Upper lobe of left lung (tissue), 6 donors: ENCODE data around the gene EPHA2. TPM values are rescaled to one million over a fixed set of nuclear protein-coding genes. Genes with fewer than 3 reads are reported as not detected.

Experiments
- ATAC-seq, 2 donors: fragments of 200-7000 bp; cut with Tn5 transposase; one replicate each; pipeline ENCODE4 v1.9.1; 2022; ENCODE audit warnings: mild to moderate bottlenecking in 2 of 2, moderate library complexity in 2 of 2; ENCODE audit not compliant: low FRiP score in 2 of 2
- DNase-seq, 2 donors: peaks; one replicate each; pipeline ENCODE4 v3.0.0-alpha.2; 2019 to 2020
- H3K27ac ChIP-seq, 4 donors: fragments of 200-600 bp; sonication (generic); one replicate each; pipeline ENCODE4 v1.5.1; 2016 to 2019
- H3K27me3 ChIP-seq, 4 donors: fragments of 200-600 bp; sonication (generic); one replicate each; pipeline ENCODE4 v1.5.1; 2017 to 2019
- H3K36me3 ChIP-seq, 4 donors: fragments of 200-600 bp; sonication (generic); one replicate each; pipeline ENCODE4 v1.5.1; 2016 to 2019
- H3K4me1 ChIP-seq, 4 donors: fragments of 200-600 bp; sonication (generic); one replicate each; pipeline ENCODE4 v1.5.1; 2018 to 2019
- H3K4me3 ChIP-seq, 4 donors: fragments of 200-600 bp; sonication (generic); one replicate each; pipeline ENCODE4 v1.5.1; 2017 to 2019; ENCODE audit warnings: mild to moderate bottlenecking in 2 of 4, moderate library complexity in 1 of 4
- H3K9me3 ChIP-seq, 4 donors: fragments of 200-600 bp; sonication (generic); one replicate each; pipeline ENCODE4 v1.5.1; 2018 to 2019
- EP300 ChIP-seq, 4 donors: sonication (generic); formaldehyde crosslinking; IDR thresholded peaks; one replicate each; pipeline ENCODE4 v1.5.1; 2017; ENCODE audit warnings: antibody characterized with exemption in 4 of 4, control low read depth in 2 of 4
- POLR2A ChIP-seq, 4 donors: fragments of 450-650 bp; IDR thresholded peaks; one replicate each; pipeline ENCODE4 v1.5.1; 2016 to 2017; ENCODE audit warnings: antibody characterized with exemption in 4 of 4, mild to moderate bottlenecking in 2 of 4
- POLR2AphosphoS5 ChIP-seq, 2 donors: sonication (generic); formaldehyde crosslinking; IDR thresholded peaks; one replicate each; pipeline ENCODE4 v1.5.1; 2017; ENCODE audit warnings: antibody characterized with exemption in 2 of 2
- WGBS, 2 donors: methylation state at CpG; one replicate each; pipeline ENCODE4 v1.1.5; 2017 to 2018; 5-methylcytosine and 5-hydroxymethylcytosine counted together
- total RNA-seq, 6 donors: library from RNA; depleted of rRNA in 4 of 6; stranded (reverse); fragments of >200 nt in 4 of 6; gene quantifications; one replicate each; pipeline versions ENCODE4 v1.1.0 to v1.2.1, GENCODE V29; 2016 to 2021
- TF ChIP-seq, protein P1 (sequence below), 6 experiments: fragments of 450-650 bp in 4 of 6; fragments of 200-600 bp in 2 of 6; sonication (generic) in 2 of 6; IDR thresholded peaks; one replicate each; pipeline ENCODE4 v1.5.1; 2016 to 2019; ENCODE audit warnings: antibody characterized with exemption in 6 of 6
- donor health status: DM: no; HTN: no; CAD: no; lungs with moderate emphysema.
- donor health status: DM: no; HTN: yes; CAD: no; lungs with severe emphysema.

The EPHA2 gene
- total RNA-seq, 6 donors from 2014 or later: 21.0 to 66.3 (median 38.7) TPM

GRCh38 chr1:16172964-16173446 is 17.1 kb upstream of the EPHA2 start:
- DNase-seq (no peak), ATAC-seq (peak in 1 of 2 donors; percentile 70)
- H3K4me1 ChIP-seq: peaks cover 38 to 57% (median 42%) of the 10 kb centered on the region in 4 donors
- H3K27ac ChIP-seq: peak overlapping the region; percentile 54 to 74 (median 60)
- H3K4me3 ChIP-seq: no peak overlapping the region
- TF ChIP-seq POLR2AphosphoS5 (IDR thresholded peaks at IDR 0.05): no peak
- TF ChIP-seq, protein P1, sequence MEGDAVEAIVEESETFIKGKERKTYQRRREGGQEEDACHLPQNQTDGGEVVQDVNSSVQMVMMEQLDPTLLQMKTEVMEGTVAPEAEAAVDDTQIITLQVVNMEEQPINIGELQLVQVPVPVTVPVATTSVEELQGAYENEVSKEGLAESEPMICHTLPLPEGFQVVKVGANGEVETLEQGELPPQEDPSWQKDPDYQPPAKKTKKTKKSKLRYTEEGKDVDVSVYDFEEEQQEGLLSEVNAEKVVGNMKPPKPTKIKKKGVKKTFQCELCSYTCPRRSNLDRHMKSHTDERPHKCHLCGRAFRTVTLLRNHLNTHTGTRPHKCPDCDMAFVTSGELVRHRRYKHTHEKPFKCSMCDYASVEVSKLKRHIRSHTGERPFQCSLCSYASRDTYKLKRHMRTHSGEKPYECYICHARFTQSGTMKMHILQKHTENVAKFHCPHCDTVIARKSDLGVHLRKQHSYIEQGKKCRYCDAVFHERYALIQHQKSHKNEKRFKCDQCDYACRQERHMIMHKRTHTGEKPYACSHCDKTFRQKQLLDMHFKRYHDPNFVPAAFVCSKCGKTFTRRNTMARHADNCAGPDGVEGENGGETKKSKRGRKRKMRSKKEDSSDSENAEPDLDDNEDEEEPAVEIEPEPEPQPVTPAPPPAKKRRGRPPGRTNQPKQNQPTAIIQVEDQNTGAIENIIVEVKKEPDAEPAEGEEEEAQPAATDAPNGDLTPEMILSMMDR (IDR thresholded peaks at IDR 0.05): no peak
- peak in 1 of 4 donors; percentile 47 for TF ChIP-seq POLR2A (IDR thresholded peaks at IDR 0.05)
- no peak for TF ChIP-seq EP300 (IDR thresholded peaks at IDR 0.05)
- no peaks in the 10 kb centered on the region for H3K27me3 ChIP-seq
- no peaks in the 10 kb centered on the region for H3K36me3 ChIP-seq
- no peaks in the 10 kb centered on the region for H3K9me3 ChIP-seq
- 74% methylated on average over 10 to 14 of the region's 14 CpGs for WGBS, 2 donors

GRCh38 chr1:16172218-16172830 is 16.5 kb upstream of the EPHA2 start:
- no peak for TF ChIP-seq POLR2A (IDR thresholded peaks at IDR 0.05)
- TF ChIP-seq EP300 (IDR thresholded peaks at IDR 0.05): no peak
- TF ChIP-seq, protein P1 (IDR thresholded peaks at IDR 0.05): no peak
- no peak for TF ChIP-seq POLR2AphosphoS5 (IDR thresholded peaks at IDR 0.05)
- 87 to 90% methylated on average over 13 to 15 of the region's 15 CpGs for WGBS, 2 donors
- no peak overlapping the region for H3K27ac ChIP-seq
- no peaks in the 10 kb centered on the region for H3K9me3 ChIP-seq
- peaks cover 0 to 5% (median 0%) of the 10 kb centered on the region in 4 donors for H3K27me3 ChIP-seq
- H3K36me3 ChIP-seq: no peaks in the 10 kb centered on the region
- H3K4me3 ChIP-seq: no peak overlapping the region
- DNase-seq (no peak), ATAC-seq (no peak)
- H3K4me1 ChIP-seq: peaks cover 44 to 63% (median 49%) of the 10 kb centered on the region in 4 donors

DNA sequence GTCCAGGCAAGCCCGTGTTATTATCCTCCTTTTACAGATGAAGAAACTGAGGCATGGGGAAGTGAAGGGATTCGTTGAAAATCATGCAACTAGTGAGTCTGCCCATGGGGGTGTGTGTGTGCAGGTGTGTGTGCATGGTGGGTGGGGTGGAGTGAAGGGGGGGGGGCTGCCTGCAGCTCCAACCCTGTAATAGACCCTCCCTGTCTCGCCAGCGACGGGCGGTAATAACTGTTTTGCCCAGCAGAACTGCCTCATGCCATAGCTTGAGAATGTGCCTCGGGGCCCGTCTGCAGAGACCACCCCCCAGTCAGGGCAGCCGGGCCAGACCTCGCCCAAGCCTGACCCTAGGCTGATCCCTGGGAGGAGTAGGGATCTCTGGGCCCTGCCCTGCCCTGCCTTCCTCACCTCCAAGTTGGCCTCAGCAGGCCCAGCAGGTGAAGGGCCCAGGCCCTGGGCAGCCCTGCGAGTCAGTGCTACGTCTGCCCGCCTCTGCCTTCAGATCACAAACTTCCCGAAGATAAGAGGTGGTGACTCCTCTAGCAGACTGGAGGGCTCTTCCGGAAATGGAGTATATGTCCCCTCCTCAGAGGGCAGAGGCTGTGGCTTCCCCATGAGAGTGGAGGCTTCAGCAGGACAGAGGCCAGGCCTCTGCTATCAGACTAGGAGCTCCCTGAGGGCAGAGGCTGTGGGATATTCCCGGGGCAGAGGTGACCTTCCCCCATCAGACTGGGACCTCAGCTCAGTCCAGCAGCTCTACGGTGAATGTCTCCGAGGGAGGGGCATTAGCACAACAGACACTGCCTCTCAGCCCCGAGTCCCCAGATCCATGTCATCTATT is 15.7 kb upstream of the EPHA2 start:
- ATAC-seq (no peak), DNase-seq (no peak)
- Histone ChIP-seq H3K36me3 (no peaks in the 10 kb centered on the region), H3K4me1 (peaks cover 43 to 59% (median 47%) of the 10 kb centered on the region in 4 donors), H3K27me3 (peaks cover 0 to 5% (median 0%) of the 10 kb centered on the region in 4 donors), H3K9me3 (no peaks in the 10 kb centered on the region), H3K27ac (no peak overlapping the region), H3K4me3 (no peak overlapping the region)
- 92 to 93% methylated on average over 11 to 19 of the region's 19 CpGs for WGBS, 2 donors
- TF ChIP-seq, protein P1 (IDR thresholded peaks at IDR 0.05): no peak
- TF ChIP-seq POLR2AphosphoS5 (IDR thresholded peaks at IDR 0.05): no peak
- no peak for TF ChIP-seq POLR2A (IDR thresholded peaks at IDR 0.05)
- TF ChIP-seq EP300 (IDR thresholded peaks at IDR 0.05): no peak

DNA sequence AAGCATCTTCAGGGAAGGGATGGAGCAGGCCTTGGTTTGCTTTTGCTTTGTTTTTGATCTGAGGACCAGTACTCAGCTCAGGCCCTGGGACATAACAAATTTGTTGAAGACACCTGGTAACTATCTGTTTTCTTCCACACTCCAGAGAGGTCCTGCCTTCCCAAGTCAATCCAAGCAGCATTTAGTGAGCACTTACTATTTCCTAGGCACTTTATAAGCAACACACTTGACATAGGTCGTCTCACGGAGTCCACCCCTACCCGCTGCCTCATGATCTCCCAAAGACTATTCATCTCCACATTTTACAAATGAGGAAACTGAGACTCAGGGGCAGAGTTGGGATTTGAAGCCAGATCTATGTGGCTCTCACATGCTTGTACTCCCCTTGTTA is 14.4 kb upstream of the EPHA2 start:
- TF ChIP-seq POLR2AphosphoS5 (IDR thresholded peaks at IDR 0.05) (no peak), EP300 (IDR thresholded peaks at IDR 0.05) (no peak), POLR2A (IDR thresholded peaks at IDR 0.05) (no peak)
- TF ChIP-seq, protein P1 (IDR thresholded peaks at IDR 0.05): no peak
- 93 to 100% methylated on average over 3 of the region's 3 CpGs for WGBS, 2 donors
- Histone ChIP-seq H3K4me1 (peaks cover 31 to 46% (median 35%) of the 10 kb centered on the region in 4 donors), H3K27me3 (peaks cover 0 to 5% (median 0%) of the 10 kb centered on the region in 4 donors), H3K9me3 (no peaks in the 10 kb centered on the region), H3K27ac (no peak overlapping the region), H3K36me3 (no peaks in the 10 kb centered on the region), H3K4me3 (no peak overlapping the region)
- ATAC-seq: no peak
- no peak for DNase-seq
